CD4-positive, alpha-beta T cell treated with Interferon alpha-2 for 1 hour (primary cell): ENCODE data around the gene ANKRD31.

ENCODE experiments used
- DNase-seq, 2 donors: peaks; one replicate each; pipeline ENCODE4 v3.0.0-alpha.2; 2020 to 2022

The ANKRD31 gene

DNA sequence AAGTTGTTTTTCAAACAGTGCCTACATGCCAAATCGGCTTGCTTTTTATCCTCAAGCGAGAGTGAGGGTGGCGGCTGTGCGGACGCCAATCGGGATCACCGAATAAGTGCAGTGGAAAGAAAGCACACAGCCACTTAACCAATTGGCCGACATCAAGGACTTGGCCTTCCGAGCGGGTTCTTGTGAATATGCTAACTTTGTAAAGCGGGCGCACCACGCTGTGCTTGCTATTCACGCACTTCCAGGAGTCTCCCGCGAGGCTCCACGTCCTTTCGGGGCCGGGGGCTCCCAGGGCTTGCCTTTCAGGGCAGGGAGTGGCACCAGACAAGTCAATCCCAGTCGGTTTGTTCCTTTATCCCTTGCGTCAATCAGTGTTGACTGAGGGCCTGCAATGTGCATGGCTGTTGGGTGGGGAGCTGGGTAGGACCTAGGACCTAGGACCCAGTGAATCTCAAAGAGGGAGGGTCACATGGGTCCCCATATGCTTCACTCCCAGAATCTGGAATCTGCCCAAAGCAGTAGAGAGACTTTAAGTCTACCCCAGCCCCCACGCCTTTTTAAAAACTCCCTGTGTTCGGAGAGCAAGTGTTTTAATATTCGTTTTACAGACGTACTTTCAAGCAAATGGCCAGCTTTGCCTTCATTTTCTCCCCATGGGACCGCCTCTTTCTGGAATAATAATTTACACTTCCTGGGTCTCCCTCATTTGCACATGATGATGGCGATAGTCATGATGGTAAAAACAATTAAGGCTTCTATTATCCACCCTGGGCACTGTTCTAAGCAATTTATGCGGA lies 182.3 kb downstream of the ANKRD31 start:
- no peak for DNase-seq

DNA sequence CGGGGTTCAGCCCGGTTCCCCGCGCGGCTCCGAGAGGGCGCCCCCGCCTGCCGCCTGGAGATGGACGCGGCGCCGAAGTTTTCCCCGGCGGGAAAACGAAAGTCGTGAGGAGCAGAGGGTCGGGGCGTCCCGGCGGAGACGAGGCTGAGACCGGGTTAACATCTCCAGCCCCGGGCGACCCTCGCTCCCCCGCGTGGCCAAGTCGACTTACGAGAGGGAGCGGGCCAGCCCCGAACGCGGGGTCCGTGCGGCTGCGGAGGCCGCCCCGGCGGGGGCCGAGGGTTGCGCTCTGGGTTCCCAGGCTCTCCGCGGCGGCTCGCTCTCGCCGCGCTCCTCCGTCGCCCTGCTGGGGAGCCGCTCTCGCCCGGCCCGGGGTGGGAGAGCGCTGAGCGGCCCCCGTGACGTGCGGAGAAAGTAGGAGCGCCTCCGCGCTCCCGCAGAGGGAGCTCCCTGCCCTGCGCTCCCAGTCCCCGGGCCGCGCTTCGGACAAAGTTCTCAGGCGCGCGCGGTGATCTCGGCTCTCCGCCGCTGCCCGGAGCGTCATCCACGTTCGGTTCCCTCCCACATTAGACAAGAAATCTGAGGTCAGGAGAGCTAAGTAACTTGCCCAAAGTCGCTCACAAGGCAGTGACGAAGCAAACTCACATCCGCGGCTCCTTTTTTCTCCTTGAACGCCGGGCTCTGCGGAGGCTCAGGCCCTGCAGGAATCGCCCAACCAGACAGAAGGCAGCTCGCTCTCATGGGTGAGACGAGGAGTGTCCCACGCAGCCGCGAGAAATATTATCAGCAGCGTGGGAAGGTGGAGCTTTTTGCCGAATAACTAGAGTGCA lies 183.2 kb downstream of the ANKRD31 start:
- peak; percentile 32 to 62 for DNase-seq

DNA sequence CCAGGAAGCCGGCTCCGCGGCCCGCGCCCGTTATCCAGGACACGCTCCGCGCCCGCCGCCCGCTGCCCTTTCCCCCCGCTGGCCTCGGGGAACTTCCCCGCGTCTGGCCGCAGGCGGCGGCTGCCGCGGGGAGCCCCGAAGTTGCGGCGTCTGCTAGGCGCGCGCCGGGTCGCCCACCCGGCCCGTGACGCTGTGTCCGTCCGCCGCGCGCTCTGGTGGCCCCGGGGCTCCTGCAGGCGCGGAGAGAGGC lies 183.7 kb downstream of the ANKRD31 start:
- no peak for DNase-seq

- DNase-seq, result peak; percentile 7 to 45
Observed at GRCh38 chr5:75052192-75053053, 184.3 kb downstream of the ANKRD31 start, which contains the start of gene GCNT4. Gene GCNT4, minus strand, starts transcription at chr5:75052558. Its CDS starts 22,521 bp downstream, at chr5:75030037.

GRCh38 chr5:75051217-75051751 lies 185.4 kb downstream of the ANKRD31 start:
- DNase-seq, result peak in 1 of 2 donors; percentile 45

DNA sequence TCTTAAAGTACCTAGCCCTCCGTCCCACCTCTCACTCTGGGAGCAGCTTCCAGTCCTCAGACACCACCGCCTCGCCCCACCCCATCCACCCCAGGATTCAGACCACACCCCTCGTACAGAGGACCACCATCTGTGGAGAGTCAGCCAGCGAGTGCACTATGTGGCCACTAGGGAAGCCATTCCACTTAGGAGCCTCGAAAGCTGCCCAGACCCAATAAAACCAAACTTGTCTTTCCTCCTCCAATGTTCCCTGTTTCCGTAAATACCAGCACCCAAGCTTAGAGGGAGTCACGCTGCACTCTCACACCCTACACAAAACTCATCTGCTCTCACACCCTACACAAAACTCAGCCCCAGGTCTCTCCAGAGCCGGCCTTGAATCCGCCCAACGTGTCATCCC lies 186.3 kb downstream of the ANKRD31 start:
- peak; percentile 10 to 38 for DNase-seq

DNA sequence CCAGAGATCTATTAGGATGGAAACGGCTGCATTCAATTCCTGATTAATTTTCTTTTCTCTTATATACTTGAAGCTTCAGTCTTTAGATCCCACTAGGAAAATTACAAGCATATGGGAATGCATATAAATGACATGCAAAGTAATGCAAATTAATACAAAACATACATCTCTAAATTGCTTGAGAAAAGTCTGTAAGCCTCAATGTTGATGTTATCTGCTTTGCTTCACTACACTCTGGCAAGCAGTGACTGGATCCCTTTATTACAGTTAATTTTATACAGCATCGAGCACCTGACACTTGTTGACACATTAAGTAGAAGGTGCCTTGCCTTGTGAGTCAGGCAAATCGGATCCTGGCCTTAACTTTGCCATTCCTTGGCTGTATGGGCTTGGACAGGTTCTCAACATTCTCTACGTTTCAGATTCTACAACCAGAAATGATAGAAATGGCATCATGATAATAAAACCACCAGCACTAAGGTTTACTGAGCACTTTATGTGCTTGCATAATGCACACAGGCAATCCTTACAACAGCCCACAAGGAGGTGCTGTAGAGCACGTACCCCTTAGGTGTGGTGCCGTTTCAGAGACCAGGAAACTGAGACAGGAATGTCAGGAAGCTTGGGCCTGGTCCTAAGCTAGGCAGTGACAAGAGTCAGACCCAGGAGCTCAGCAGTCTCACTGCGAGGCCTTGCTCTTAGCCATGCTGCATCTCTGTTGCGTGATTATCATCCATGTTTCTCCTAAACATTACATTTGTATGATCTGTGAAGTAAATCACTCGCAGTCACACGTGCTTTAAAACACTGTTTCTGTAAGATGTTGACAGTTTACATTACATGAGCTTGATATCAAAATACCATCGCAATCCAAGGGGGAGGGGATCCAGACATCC lies 187.0 kb downstream of the ANKRD31 start:
- DNase-seq, result peak; percentile 63 to 76

GRCh38 chr5:75048457-75048953 lies 188.2 kb downstream of the ANKRD31 start:
- DNase-seq, result peak in 1 of 2 donors; percentile 28

- DNase-seq, result no peak
Observed at GRCh38 chr5:75047356-75047755, 189.3 kb downstream of the ANKRD31 start.

DNA sequence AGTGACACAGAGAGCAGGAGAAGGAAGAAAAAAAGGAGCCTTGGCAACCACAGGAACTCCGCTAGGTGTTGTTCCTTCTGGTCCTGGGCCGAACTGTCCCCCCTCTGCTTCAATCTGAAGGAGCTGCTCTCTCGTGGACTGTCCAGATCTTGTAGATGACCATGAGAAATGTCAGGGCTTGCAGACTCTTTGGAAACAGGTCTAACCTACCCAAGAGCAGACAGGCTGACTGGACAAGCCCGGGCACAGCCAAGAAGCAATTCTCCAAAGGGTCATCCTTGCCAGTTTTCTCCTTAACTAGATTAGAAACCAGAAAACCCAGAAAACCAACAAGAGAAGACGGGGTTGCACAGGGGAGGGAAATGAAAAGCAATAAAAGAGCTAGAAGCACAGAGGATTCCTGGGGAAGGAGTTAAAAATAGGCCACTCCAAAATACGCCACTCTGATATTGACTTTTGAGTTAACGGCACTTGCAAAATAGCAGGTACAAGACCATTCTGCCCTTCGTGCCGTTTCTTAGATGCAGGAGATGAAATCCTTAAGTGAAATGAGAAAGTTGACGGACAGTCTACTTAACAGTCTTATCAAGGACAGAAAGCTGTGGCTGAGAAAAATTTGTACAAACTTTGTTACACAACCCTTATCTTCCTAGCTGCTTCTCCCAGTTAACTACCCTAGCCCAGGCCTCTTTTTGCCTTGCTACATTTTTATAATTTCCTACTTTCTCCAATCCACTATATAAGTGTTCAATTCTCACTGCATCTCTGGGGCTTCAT lies 190.1 kb downstream of the ANKRD31 start:
- DNase-seq, result no peak

DNA sequence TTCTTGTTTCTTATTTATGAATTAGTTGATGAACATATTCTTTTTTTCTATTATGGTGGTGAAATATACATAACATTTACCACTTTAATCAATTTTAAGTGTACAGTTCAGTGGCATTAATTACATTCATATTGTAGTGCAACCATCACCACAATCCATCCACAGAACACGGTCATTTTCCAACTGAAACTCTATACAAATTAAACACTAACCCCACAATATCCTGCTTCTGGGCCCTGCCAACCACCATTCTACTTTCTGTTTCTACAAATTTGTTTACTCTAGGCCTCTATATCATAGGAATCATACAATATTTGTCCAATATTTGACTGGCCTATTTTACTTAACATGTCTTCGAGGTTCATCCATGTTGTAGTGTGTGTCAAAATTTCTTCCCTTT lies 191.6 kb downstream of the ANKRD31 start:
- DNase-seq, result no peak

- DNase-seq, result no peak
Observed at GRCh38 chr5:75044406-75044805, 192.3 kb downstream of the ANKRD31 start.

GRCh38 chr5:75043633-75044264 lies 192.9 kb downstream of the ANKRD31 start:
- DNase-seq, result no peak

DNA sequence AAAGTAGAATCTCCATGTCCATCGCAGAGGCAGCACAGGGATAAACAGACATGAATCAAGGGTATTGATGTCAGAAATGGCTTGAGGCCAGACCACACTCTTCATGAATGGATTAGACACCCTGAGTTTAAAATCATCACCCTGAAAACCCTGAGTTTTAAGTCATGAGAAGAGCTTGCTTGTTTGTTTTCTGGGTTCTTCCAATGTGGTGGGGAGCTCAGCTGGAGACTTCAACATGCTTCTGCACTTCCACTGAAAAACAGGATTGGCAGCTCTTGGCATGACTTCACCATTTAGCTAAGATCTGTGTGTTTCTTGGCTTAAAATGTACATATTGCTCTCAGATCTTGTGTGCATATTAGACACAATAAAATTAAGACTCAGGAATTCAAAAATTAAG lies 194.2 kb downstream of the ANKRD31 start:
- DNase-seq, result no peak

GRCh38 chr5:75040973-75041372 lies 195.7 kb downstream of the ANKRD31 start:
- no peak for DNase-seq

DNA sequence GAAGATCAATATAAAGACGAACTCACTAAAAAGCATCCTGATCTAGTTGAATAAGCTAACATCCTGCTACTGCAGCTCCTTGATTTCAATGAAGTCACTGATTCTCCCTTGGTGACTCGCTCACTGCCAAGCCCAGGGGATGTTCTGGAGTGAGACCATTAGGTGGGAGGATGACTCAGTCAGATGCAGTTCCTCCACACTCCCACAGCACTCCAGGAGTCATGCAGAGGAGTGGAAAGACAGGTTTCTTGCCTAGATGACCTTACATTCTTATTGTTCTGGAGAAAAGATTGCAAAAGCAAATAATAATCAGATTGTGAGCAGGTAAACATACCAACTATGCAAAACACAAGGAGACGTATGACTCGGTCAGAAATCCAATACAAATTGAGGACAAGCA lies 199.6 kb downstream of the ANKRD31 start:
- no peak for DNase-seq

DNA sequence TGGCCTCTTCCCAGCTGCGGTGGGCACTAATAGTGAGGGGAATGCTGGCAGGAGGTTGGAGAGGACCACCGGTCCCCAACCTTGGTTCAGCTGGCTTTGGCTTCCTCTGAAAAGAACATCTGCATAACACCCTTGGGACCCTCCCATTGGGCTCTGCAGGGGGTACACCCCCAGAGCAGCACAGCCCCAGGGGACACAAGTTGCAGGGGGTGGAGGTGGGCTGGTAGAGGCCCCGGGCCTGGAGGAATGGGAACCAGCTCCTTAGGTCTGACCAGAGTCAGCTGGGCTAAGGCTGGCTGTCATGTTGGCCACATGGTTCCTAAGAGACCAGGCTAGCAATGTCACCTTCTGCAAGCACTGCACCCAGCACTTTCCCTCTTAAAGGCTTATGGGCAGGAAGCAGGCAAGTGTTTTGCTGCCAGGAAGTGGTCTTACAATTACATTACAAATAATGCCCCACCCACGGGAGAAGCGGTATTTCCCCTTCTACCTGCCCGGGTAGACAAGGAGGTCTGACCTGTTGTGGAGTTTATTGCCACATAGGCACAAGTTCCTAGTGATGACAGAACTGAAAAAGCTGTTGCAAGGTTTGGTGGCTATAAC lies 202.4 kb downstream of the ANKRD31 start:
- peak; percentile 22 to 65 for DNase-seq

DNA sequence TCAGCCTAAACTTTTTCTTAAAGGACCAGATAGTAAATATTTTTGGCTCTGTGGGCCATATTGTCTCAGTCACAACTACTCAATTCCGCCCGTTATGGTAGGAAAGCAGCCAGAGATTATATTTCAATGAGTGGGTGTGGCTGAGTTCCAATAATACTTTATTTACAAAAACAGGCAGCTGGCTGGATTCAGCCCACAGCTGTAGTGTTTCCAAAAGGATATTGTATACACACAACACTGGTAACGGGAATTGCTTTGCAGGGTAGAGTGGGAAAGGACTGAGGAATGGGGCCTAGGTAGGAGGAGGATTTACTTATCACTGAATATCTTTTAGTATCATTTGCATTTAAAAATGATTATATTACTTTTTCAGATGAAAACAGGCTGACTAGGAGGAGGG lies 205.3 kb downstream of the ANKRD31 start:
- DNase-seq, result no peak

DNA sequence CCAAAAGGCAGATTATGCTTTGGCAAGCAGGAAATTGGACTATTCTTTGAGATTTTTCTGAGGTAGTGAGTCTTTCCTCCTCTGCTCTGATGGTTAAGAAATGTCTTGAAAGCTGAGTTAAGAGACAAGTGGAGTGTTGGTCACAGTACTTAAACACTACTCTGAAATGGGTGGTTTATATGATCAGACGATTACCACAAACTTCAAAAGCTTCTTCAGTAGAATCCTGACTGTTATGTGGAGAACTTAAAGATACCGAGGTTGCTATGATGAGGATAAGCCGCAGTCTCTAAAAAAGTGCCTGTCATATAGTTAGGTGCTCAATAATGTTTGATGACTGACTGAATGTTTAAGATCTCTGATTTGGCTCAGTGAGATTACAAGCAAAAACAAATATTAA lies 208.6 kb downstream of the ANKRD31 start:
- peak in 1 of 2 donors; percentile 15 for DNase-seq
